Stimulated activated CD8-positive, alpha-beta memory T cell treated with anti-CD3 and anti-CD28 coated beads, Interleukin-4, amount 100 ng/mL, for 1 hour (primary cell): ENCODE results near the gene ADRM1.

Experiments used
- DNase-seq, 2 donors: peaks; one replicate each; pipeline ENCODE4 v3.0.0-alpha.2; 2020; ENCODE audit warnings: low read depth in 2 of 2, low spot score in 1 of 2

The ADRM1 gene

GRCh38 chr20:62336775-62337557 lies 34.2 kb downstream of the ADRM1 start:
- no peak for DNase-seq

- DNase-seq = no peak
Measured at GRCh38 chr20:62337558-62338293, 34.9 kb downstream of the ADRM1 start.

DNA sequence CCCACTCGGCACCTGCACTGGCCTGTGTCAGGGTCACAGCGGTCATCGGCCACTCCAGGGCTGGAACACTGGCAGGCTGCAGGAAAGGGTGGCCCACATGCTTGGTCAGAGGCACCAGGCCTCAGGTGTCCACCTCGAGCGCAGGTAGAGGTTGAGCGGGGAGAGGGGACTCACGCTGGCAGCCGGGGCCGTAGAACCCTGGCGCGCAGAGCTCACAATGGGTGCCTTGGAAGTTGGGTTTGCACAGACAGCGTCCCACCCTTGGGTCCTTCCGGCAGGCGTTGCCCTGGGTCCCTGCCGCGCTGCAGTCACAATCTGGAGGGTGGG lies 35.5 kb downstream of the ADRM1 start:
- no peak for DNase-seq

DNA sequence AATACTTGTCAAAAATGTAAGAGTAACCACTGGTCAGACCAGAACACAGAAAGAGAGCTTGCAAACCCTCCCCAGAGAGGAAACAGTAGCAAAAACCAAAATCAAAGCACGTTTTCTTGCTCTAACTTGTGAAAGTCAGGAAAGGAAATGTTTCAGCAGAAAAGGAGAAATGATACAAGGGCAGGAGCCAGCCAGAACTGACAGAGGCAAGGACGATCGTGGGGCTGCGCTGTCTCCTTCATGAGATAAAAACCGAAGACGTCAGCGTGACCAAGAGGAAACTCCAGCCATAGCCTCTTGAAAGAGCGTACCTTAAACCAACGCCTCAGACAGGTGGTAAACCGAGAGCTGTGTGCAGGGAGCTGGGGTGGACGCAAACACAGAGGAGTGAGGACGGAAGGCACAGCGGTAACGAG lies 36.9 kb downstream of the ADRM1 start:
- DNase-seq = no peak

- no peak for DNase-seq
Measured at GRCh38 chr20:62342910-62343309, 40.1 kb downstream of the ADRM1 start.

DNA sequence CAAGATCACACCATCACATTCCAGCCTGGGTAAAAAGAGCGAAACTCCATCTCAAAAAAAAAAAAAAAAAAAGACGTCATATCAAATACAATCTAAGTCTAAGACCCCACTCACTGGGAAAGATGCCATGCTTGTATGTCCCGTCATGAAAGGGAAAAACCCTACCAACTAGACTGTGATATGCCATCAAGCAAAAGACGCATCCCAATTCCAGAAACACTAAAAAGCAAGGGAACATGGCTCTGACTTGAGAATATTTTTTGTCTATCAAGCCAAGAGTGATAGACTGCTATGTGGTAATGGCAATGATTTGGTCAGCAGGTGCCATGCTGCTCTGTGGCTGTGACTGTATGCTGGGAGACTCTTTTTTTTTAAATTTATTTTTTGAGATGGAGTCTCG lies 41.3 kb downstream of the ADRM1 start:
- DNase-seq = no peak

- DNase-seq = no peak
Measured at GRCh38 chr20:62344782-62345181, 42.0 kb downstream of the ADRM1 start.

GRCh38 chr20:62345681-62346370 lies 43.0 kb downstream of the ADRM1 start:
- no peak for DNase-seq

DNA sequence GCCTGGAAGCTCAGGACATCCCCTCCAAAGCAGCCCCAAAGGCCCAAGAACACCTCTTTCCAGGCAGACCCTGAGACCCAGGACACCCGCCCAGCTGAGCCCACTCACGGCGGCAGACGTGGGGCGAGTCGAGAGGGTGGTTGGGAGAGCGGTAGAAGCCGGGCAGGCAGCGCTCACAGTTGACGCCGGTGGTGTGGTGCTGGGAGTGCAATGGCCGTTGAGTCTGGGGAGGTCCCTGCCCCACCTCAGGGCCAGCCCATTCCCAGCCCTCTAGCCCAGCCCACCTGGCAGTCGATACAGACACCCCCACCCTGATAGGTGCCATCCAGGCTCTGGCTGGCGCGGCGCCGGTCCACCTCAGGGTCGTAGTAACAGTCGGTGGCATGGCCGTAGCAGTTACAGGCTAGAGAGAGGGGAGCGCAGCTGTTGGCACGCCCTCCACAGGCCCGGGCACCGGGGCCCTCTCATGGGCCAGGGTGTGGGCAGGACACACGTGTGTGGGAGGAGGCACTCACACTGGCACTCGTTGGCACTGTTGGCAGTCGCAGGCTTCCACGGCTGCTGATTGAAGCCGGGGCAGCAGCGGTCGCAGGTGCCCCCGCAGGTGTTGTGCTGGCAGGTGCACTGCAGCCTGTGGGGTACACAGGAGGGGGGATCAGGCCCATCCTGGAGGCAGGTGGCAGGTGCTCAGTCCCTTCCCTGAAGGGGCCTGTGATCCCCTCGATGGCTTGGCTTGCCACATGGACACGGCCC lies 43.8 kb downstream of the ADRM1 start:
- no peak for DNase-seq

- no peak for DNase-seq
Measured at GRCh38 chr20:62347151-62347404, 44.3 kb downstream of the ADRM1 start.

DNA sequence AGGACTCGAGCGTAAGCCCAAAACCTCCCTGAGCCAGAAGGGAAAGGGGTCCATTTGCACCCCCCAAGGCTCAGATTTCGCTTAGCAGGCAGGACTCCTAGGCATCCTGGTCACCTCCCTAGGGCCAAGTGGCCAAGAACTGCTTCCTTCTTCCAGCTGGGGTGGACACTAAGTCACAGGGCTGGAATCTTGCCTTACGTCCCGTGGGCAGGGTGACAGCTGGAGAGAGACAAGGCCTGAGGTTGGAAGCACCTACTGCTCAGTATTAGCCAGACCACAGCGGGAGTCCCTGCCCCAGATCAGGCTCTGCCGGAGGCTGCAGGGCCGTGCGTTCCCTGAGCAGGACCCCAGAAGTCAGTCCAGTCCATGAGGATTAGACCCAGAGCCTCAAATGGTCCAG lies 44.6 kb downstream of the ADRM1 start:
- no peak for DNase-seq

- DNase-seq = no peak
Measured at GRCh38 chr20:62348604-62349003, 45.8 kb downstream of the ADRM1 start.

GRCh38 chr20:62349556-62350097 lies 46.8 kb downstream of the ADRM1 start:
- no peak for DNase-seq

GRCh38 chr20:62350098-62350628 lies 47.4 kb downstream of the ADRM1 start:
- no peak for DNase-seq

GRCh38 chr20:62350629-62351422 lies 48.0 kb downstream of the ADRM1 start:
- DNase-seq = no peak

DNA sequence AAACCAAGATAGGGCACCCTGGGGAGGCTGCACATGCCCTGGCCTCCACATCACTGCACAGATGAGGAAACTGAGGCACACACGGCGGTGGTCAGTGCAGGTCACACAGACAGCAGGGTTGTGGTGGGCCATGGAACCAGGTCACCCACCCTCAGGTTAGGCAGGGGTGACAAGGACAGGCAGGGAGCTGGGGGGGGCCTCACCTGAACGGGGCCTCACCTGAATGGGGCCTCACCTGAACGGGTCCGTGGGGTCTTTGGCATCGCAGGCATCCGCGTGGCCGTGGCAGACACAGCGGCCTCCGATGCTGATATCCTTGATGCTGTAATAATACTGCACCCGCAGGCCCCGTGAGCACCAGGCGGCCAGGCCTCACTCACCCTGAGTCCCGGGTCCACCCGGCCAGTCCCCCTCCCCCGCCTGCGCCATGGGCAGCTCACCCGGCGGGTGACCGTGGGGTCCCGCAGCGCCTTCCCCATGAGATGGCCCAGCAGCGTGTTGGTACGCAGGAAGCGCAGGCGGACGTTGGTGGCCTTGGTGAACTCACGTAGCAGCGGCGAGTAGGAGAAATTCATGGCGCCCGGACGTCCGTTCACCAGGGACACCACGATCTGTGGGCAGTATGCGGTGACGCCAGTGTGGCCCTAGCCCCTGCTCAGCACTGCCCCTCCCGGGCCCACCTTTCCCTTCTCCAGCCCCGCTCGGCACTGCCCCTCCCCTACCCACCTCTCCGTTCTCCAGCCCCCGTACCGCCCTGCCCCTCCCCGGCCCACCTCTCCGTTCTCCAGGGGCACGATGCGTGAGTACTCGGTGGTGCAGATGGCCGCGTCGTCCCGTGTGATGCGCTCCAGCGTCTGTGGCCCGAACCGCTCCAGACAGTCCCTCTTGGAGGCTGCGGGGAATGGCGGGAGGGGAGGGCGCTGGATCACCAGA lies 48.9 kb downstream of the ADRM1 start:
- DNase-seq = no peak

DNA sequence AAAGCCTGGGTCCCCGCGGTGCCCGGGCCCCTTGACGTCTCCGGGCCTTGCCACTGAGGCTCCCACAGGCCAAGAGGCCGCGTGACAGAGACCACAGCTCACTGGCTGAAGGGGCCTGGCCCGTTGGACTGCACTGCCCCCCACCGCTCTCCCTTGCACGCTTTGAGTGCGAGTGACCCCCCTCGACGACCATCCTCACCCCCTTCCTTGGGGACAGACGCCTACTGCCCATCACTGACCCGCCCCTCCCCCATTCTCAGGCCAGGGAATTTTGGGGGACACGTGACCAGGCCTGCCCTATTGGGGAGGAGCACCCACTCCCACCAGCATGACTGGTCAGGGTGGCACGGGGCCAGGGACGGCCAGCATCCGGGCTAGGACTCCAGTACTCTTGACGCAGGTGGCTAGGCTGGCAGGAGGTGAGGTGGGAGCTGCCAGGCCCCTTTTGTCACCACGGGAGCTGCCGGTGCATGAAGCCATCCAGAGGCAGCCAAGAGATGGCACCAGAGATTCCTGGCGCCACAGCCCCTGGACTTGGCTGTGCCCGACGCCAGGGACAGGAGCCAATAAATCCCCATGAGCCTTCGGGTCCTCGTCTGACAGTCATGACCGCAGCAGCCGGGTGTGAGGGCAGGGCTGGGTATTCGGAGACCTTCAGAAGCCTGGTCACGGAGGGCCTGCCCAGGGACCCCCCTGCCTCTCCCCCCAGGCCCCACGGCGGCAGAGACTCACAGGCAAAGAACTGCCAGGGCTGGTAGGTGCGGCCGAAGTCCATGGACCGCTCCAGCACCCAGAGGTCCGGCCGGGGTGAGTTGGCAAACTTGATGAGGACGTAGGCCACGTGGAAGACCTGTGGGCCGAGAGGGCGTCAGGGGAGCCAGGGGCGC lies 49.8 kb downstream of the ADRM1 start:
- DNase-seq = no peak

GRCh38 chr20:62353289-62354030 lies 50.7 kb downstream of the ADRM1 start:
- no peak for DNase-seq
